HG03280 (cell line): ENCODE data around the gene DPYD.

Experiments
- ATAC-seq: cut with Tn5 transposase; IDR thresholded peaks from one replicate; pipeline ENCODE4 v1.9.1; 2021; ENCODE audit warnings: mild to moderate bottlenecking, moderate library complexity; ENCODE audit not compliant: unreplicated experiment

DPYD gene

DNA sequence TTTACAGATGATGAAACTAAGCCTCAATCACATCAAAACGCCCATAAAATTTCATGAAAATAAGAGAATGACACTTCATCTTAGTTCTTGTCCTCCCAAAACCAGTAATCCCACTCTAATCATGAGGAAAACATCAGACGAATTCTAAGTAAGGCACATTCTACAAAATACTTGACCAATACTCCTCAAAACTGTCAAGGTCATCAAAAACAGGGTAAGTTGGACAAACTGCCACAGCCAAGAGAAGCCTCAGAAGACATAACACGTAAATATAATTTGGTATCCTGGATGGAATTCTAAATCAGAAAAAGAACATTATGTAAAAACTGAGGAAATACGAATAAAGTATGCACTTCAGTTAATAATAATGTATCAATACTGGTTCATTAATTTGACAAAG, 128.2 kb downstream of the DPYD start:
- no peak for ATAC-seq

DNA sequence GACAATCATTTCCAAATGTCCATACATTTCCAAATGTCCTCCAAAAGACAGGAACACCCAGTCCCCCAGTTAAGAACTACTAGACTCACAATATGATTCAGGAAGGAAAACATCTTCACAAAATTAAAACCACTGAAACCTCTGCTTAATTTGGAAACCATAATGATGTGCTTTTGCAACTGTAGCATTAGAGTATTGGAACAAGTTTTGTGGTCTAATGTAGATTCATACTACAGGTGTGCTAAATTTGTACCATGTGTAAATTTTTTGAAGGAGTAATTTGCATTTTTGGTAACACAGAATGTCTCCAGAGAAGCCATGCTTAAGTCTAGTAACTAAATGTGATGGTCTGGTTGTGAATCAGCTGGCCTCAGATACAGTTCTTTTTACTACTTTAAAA, 129.6 kb downstream of the DPYD start:
- peak; percentile 64 for ATAC-seq

DNA sequence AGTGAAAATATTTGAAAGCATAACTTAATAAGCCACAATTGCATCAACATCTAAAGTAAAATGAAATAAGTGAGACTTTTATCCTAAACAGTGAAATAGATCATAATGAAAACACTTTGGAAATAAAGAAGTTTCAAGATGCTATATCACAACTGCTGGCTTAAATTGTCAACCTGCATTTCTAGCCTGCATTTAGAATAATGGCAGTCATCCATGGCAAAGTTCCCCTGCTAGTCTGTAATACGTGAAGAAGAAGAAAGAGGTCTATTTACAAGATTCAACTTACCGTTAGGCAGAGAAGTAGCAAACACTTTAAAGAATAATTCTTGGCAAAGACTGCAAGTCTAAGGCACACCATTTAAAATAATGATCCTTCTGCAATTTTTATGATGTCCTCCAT, 133.6 kb downstream of the DPYD start:
- ATAC-seq = no peak

DNA sequence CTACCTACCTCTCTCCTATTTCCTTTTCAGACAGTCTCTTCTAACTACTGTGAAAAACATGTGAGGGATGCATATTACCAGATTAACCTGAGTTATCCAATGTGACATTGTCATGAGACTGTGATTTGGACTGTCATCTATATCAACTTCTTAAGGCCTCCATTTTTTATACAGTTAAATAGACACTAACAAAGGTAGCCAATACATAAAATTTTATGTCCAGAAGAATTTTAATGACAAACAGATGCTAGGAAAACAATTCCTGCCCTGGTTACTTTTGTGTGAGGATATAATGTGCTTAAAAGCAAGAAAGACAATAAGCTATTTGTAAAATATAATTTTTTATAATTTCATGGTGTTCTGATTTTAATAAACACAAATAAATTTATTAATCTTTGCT, 136.2 kb downstream of the DPYD start:
- ATAC-seq = no peak

DNA sequence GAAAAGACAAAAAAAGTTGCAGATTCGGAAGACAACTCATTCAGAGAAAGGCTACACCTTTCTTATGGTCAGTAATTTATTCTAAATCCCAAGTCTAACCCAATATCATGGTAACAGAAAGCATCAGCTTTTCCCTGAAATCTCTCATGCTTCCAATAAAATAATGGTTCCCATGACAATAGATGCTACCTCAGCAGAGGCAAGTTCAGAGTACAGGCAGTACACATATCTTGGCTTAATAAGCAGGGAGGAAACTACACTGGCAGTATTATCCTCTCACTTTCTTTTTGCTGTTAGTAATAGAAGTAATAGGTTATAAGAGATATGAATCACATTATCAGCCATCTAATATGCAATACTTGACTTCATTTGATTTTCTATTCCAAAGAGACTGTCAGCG, 137.1 kb downstream of the DPYD start:
- no peak for ATAC-seq

DNA sequence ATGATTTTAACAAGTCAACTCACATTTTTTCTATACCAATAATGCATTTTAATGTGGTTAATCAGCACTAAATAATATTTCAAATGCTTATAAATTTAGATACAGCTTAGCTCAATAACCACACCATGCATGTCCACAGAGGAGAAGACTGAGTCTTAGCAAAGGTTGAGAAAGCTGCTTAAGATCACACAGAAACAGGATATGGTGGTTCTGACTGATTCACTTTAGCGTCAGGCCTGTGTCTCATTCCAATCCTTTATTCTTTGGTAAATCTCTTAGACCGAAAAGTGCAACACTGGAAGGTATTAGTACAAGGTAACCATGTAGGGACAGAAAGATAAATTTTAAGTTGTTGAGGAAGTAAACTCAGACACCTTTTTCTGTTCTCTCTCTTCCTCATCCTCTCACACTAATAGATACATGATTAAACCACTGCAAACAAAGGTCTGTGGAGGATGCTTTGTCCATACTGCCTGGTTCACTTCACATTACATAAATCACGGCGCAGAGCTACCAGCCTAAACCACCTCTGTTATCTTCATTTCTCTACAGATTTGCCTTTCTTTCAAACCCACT, 139.0 kb downstream of the DPYD start:
- no peak for ATAC-seq

DNA sequence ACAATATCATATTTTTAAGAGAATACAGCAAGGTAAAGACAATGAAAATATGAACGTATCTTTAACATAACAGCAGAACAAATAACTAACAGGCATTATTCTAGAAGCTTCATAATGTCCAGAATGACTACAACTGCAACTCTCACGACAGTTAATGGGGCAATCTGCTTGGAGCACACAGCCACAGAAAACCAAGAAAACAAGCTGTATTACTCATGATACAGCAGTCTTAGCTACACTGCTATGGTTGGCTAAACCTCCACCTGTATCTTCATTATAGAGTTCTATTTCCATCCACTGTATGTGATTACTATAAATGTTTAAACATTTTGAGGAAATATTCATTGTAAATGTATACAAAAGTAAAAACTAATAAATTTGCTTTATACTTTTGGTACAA, 139.9 kb downstream of the DPYD start:
- no peak for ATAC-seq

- ATAC-seq = no peak
Measured at GRCh38 chr1:97778718-97779117, 142.1 kb downstream of the DPYD start.

GRCh38 chr1:97770376-97770775, 150.5 kb downstream of the DPYD start:
- no peak for ATAC-seq

- ATAC-seq = no peak
Measured at GRCh38 chr1:97767381-97767780, 153.5 kb downstream of the DPYD start.

- no peak for ATAC-seq
Measured at GRCh38 chr1:97764991-97765390, 155.8 kb downstream of the DPYD start.

DNA sequence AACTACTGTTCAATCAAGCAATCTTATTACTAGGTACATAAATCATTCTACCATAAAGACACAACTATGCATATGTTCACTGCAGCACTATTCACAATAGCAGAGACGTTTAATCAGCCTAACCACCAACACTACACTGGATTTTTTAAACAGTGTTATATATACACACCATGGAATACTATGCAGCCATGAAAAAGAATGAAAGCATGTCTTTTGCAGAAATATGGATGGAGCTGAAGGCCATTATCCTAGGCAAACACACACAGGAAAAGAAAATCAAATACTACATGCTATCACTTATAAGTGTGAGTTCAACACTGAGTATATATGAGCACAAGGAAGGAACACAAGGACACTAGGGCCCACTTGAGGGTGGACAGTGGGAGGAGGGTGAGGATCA, 159.2 kb downstream of the DPYD start:
- ATAC-seq = no peak

- ATAC-seq = no peak
Measured at GRCh38 chr1:97759078-97759477, 161.8 kb downstream of the DPYD start.

- no peak for ATAC-seq
Measured at GRCh38 chr1:97758541-97759057, 162.2 kb downstream of the DPYD start.

GRCh38 chr1:97745912-97746311, 174.9 kb downstream of the DPYD start:
- ATAC-seq = no peak

DNA sequence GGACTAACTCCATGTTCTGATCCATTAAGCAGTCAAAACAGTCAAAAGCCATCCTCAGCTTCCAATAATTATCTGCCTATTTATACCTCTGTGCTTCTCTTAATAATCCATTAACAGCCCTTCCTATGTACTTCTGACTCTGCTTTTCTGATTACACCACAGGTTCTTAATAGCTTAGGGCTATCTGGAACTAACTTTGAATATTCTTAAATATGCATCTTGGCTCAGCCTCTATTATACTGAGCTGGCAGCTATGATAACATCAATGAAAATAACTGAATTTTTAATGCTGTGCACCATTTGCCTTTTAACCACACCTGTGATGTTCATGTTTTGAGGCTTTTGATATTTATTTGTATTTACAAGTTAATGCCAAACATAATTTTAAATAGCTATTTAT, 175.9 kb downstream of the DPYD start:
- no peak for ATAC-seq

GRCh38 chr1:97743129-97743528, 177.7 kb downstream of the DPYD start:
- ATAC-seq = no peak

- no peak for ATAC-seq
Measured at GRCh38 chr1:97740891-97741290, 179.9 kb downstream of the DPYD start.

- no peak for ATAC-seq
Measured at GRCh38 chr1:97739596-97740103, 181.2 kb downstream of the DPYD start.

DNA sequence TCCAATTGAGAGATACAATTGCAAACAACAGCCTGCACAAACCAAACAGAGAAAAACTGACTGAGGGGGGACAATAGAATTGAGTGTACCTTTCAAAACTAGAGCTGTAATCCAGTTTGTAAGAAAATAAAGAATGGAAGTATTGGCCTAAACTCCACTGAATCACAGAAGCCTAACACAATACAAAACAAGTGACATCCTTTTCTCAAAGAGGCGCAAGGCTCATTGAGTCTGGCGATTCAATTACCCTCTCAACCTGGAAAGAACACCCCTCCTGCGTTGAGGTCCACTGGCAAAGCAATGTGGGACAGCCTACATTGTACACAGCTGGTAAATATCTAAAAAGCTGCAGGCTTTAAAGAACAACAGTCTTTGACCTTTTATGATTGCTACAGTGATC, 182.6 kb downstream of the DPYD start:
- ATAC-seq = no peak

- no peak for ATAC-seq
Measured at GRCh38 chr1:97730271-97730670, 190.6 kb downstream of the DPYD start.

DNA sequence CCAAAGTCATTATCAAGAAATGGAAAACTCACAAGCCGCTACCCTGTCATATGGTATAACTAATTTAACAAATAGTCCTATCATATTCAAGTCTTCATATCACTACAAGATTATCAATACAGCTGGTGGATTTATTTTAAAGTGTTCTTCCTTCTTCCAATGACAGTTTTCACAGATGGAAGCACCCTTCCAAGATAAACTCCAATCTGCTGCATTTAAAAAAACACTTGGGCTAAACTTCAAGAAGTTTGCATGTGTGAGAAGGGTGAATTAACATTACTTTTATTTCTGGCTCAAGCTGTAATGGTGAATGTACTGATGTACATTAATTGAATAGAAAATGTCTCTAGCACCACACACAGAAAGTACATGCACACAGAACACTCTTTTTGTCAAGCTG, 192.4 kb downstream of the DPYD start:
- no peak for ATAC-seq

DNA sequence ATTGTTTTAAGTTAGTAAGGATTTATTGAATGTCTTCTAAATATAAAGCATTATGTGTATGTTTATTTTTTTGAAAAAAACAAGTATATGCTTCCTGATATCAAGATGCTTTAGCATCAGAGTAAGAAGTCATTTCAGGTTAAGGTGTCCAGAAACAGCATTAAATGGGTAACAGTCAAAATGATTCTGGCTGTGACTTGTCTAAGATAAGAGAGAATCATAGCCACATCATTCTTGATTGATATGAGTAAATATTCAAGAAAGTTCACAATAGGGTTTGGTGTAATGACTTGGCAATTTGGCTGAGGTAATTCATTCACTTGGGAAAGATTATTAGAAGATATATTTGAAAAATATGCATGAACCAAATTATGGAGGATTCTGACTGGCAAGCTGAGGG, 193.8 kb downstream of the DPYD start:
- no peak for ATAC-seq
